A549 (cell line): ENCODE data around the gene PACS1. TPM values are rescaled to one million over a fixed set of nuclear protein-coding genes. Genes with fewer than 3 reads are reported as not detected.

ENCODE experiments used
- ATAC-seq, 2 experiments: fragments of 200-7000 bp in 1 of 2; fragments of >200 bp in 1 of 2; cut with Nextera tagmentation in 1 of 2; cut with Tn5 transposase in 1 of 2; 3 replicates each; pipeline versions ENCODE4 v1.8.0 to v1.9.1; 2018 to 2020; ENCODE audit warnings: mild to moderate bottlenecking in 1 of 2, moderate library complexity in 1 of 2
- CTCF ChIA-PET: fragments of 300-600 bp; sonication (Branson Sonifier 250); formaldehyde crosslinking; extraction: SDS; loops from one replicate; lab custom pipeline; 2021; ENCODE audit warnings: antibody characterized with exemption, inconsistent platforms; lab: Yijun Ruan, JAX
- POLR2A ChIA-PET: fragments of 350-600 bp; formaldehyde crosslinking; extraction: SDS; loops from one replicate; lab custom pipeline; 2021; ENCODE audit warnings: antibody characterized with exemption, inconsistent platforms; lab: Yijun Ruan, JAX
- DNase-seq, 2 experiments: peaks; one replicate each; pipeline versions ENCODE4 v3.0.0 to v3.0.0-alpha.2; 2011 to 2016; ENCODE audit warnings: low read depth in 1 of 2, low spot score in 1 of 2
- FAIRE-seq: peaks from 2 replicates; lab custom pipeline; 2011; peaks lifted over from hg19 to GRCh38; lab: Jason Lieb, UNC
- H3K27ac ChIP-seq, 2 experiments: fragments of >200 bp; sonication (Bioruptor Twin); formaldehyde crosslinking; 3 replicates each; pipeline ENCODE4 v1.5.1; 2016 to 2017
- H3K4me1 ChIP-seq: fragments of >200 bp; sonication (Bioruptor Twin); formaldehyde crosslinking; 3 replicates; pipeline ENCODE4 v1.6.1; 2016
- H3K4me2 ChIP-seq: fragments of >200 bp; sonication (Bioruptor Twin); formaldehyde crosslinking; 3 replicates; pipeline ENCODE4 v1.6.1; 2016
- H3K4me3 ChIP-seq: fragments of >200 bp; sonication (Bioruptor Twin); formaldehyde crosslinking; 3 replicates; pipeline ENCODE4 v1.5.1; 2016
- H3K9me3 ChIP-seq: fragments of >200 bp; sonication (Bioruptor Twin); formaldehyde crosslinking; 3 replicates; pipeline ENCODE4 v1.6.1; 2016
- CHD2 ChIP-seq: fragments of 150-350 bp; IDR thresholded peaks from 2 replicates; pipeline ENCODE4 v1.6.1; 2014; ENCODE audit warnings: low read length; ENCODE audit not compliant: partially characterized antibody
- EHF ChIP-seq: fragments of 250-450 bp; sonication (Bioruptor Pico); IDR thresholded peaks from 2 replicates; pipeline ENCODE4 v1.5.0; 2020; ENCODE audit warnings: mild to moderate bottlenecking
- ESRRA ChIP-seq: fragments of 150-350 bp; IDR thresholded peaks from 2 replicates; pipeline ENCODE4 v1.6.1; 2014; ENCODE audit warnings: mild to moderate bottlenecking, low read length, borderline replicate concordance
- FOSB ChIP-seq: fragments of 250-450 bp; sonication (Bioruptor Pico); IDR thresholded peaks from 2 replicates; pipeline ENCODE4 v1.5.0; 2020; ENCODE audit warnings: mild to moderate bottlenecking, moderate library complexity
- FOSL2 ChIP-seq, 2 experiments: fragments of 450-650 bp in 1 of 2; fragments of >200 bp in 1 of 2; sonication (Bioruptor Twin) in 1 of 2; formaldehyde crosslinking; IDR thresholded peaks; 2 replicates each; pipeline versions ENCODE4 v1.5.0 to v1.6.1; 2016 to 2020; ENCODE audit warnings: mild to moderate bottlenecking in 1 of 2, moderate library complexity in 1 of 2
- HEYL ChIP-seq: fragments of 250-450 bp; sonication (Bioruptor Pico); IDR thresholded peaks from 2 replicates; pipeline ENCODE4 v1.8.0; 2021; ENCODE audit warnings: mild to moderate bottlenecking, moderate library complexity
- JUNB ChIP-seq: fragments of >200 bp; sonication (Bioruptor Twin); formaldehyde crosslinking; IDR thresholded peaks from 2 replicates; pipeline ENCODE4 v1.6.1; 2016
- MAFK ChIP-seq: fragments of 450-650 bp; IDR thresholded peaks from 2 replicates; pipeline ENCODE4 v1.6.1; 2014; ENCODE audit not compliant: partially characterized antibody
- MAZ ChIP-seq: fragments of 150-350 bp; IDR thresholded peaks from 2 replicates; pipeline ENCODE4 v1.6.1; 2014; ENCODE audit warnings: antibody characterized with exemption, low read depth, low read length, borderline replicate concordance
- NR3C1 ChIP-seq: fragments of >200 bp; sonication (Bioruptor Twin); formaldehyde crosslinking; IDR thresholded peaks from 3 replicates; pipeline ENCODE4 v1.6.1; 2017
- POLR2A ChIP-seq: IDR thresholded peaks from 2 replicates; pipeline ENCODE4 v1.6.1; 2012; ENCODE audit warnings: mild to moderate bottlenecking, low read length
- RARB ChIP-seq: fragments of 250-450 bp; sonication (Bioruptor Pico); IDR thresholded peaks from 2 replicates; pipeline ENCODE4 v1.8.0; 2021; ENCODE audit warnings: mild to moderate bottlenecking, moderate library complexity
- RFX5 ChIP-seq: fragments of 450-650 bp; IDR thresholded peaks from 2 replicates; pipeline ENCODE4 v1.7.1; 2014; ENCODE audit warnings: antibody characterized with exemption, mild to moderate bottlenecking, moderate library complexity
- ZC3H11A ChIP-seq: fragments of 450-650 bp; IDR thresholded peaks from 2 replicates; pipeline ENCODE4 v1.6.1; 2014; ENCODE audit warnings: antibody characterized with exemption, mild to moderate bottlenecking
- ZNF302 ChIP-seq: fragments of 250-450 bp; sonication (Bioruptor Pico); IDR thresholded peaks from 2 replicates; pipeline ENCODE4 v1.9.0; 2021; ENCODE audit warnings: inconsistent platforms, mild to moderate bottlenecking, moderate library complexity
- WGBS: methylation state at CpG from one replicate; pipeline ENCODE4 v1.1.6; 2017; ENCODE audit errors: missing lambda C conversion rate; 5-methylcytosine and 5-hydroxymethylcytosine counted together
- polyA plus RNA-seq, 4 experiments: library from polyadenylated mRNA; depleted of rRNA in 3 of 4; stranded (reverse); fragments of >200 nt; fragmentation: RNase III in 1 of 4; extraction: RNeasy Plus Mini Kit Qiagen cat#74134 plus additional on column Dnase treatment in 1 of 4; gene quantifications; 2 replicates in 3 of 4; 3 replicates in 1 of 4; pipeline ENCODE4 v1.2.3, GENCODE V29; 2011 to 2017
- TF ChIP-seq, protein P1 (sequence below): fragments of 150-350 bp; IDR thresholded peaks from 2 replicates; pipeline ENCODE4 v1.6.1; 2014; ENCODE audit warnings: low read depth, mild to moderate bottlenecking, low read length
- TF ChIP-seq, protein P2 (sequence below): fragments of 200-600 bp; sonication (generic); IDR thresholded peaks from 2 replicates; pipeline ENCODE4 v1.6.1; 2016; ENCODE audit warnings: antibody characterized with exemption, mild to moderate bottlenecking, moderate library complexity
- TF ChIP-seq, protein P3 (sequence below): IDR thresholded peaks from 2 replicates; pipeline ENCODE4 v1.6.1; 2012
- TF ChIP-seq, protein P4 (sequence below): fragments of 250-450 bp; sonication (Bioruptor Pico); IDR thresholded peaks from 2 replicates; pipeline ENCODE4 v1.5.0; 2021; ENCODE audit warnings: mild to moderate bottlenecking, moderate library complexity, borderline replicate concordance

PACS1 gene
- polyA plus RNA-seq, 2 of the 4 experiments (the other 2 are of a cell fraction) = 48.2 to 59.1 TPM

DNA sequence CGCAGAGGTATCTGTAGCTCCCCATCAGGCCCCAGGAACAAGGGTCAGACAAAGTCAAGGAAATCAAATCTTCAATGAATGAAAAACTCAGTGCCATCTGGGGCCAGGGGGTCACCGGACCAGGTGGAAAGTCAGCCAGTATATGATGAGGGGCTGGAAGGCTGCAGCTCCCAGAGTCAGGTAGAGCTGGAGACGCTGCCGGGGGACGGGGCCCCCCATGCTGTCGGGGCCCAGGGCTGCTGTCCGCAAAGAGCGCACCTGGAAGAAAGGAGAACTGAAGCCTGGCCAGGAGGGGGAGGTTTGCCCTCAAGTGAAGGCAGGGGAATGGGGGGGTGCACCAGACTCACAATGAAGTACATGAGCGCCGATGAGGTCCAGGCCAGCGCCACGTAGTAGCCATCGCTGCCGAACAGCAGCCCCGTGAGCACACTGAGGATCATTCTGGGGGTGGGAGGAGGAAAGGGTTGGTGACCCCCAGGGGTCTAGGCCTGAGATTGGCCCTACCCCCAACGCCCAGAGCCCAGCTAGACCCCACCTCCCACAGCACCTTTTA, 214.5 kb downstream of the PACS1 start:
- no peak for FAIRE-seq
- DNase-seq = no peak
- Histone ChIP-seq H3K9me3 (no peaks in the 10 kb centered on the region), H3K4me2 (no peak overlapping the region), H3K4me3 (no peak overlapping the region), H3K27ac (no peak overlapping the region), H3K4me1 (peaks cover 30% of the 10 kb centered on the region)
- TF ChIP-seq RFX5 (no peak), MAFK (no peak)
- TF ChIP-seq, protein P1, sequence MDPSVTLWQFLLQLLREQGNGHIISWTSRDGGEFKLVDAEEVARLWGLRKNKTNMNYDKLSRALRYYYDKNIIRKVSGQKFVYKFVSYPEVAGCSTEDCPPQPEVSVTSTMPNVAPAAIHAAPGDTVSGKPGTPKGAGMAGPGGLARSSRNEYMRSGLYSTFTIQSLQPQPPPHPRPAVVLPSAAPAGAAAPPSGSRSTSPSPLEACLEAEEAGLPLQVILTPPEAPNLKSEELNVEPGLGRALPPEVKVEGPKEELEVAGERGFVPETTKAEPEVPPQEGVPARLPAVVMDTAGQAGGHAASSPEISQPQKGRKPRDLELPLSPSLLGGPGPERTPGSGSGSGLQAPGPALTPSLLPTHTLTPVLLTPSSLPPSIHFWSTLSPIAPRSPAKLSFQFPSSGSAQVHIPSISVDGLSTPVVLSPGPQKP = no peak
- WGBS = 92% methylated on average over 16 of the region's 16 CpGs
- ATAC-seq = no peak
- ChIA-PET POLR2A (no interaction called here), CTCF (interaction anchor here (0.9 to 8.3 kb wide), 4 partner anchors 26 to 62 kb away, joined by 3 to 63 read pairs (median 3); partner anchors contain the start of gene B4GAT1)

DNA sequence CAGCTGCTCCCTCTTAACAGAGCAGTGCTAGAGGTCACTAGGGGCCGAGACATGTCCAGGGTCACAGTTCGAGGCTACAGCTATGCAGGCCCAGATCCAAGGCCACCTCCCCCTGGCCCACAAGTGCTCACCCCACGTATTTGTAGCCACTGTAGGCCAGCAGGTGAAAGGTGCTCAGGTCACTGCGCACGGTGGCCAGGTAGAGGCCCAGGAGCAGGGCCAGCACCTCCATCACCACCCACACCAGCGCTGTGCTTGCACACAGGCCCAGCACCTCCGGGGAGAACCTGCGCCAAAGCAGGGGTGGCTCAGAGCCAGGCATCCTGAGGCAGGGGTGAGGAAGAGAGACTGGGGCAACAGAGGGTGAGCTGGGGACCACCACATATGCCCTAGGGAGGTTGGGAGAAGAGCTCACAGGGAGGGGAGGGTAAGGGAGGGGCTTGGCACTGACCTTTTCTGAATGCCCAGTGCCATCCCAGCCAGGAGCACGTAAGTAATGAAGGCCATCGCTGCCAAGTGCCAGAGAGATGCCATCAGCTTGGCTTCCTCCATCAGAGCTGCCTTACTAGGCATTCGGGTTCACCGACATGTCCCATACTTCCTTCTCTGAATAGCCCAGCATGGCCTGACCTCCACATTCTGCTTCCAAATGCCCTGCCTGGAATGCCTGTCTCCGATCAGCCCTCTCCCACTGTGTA, 215.3 kb downstream of the PACS1 start:
- Histone ChIP-seq H3K4me3 (no peak overlapping the region), H3K9me3 (no peaks in the 10 kb centered on the region)
- 92% methylated on average over 11 of the region's 13 CpGs for WGBS
- DNase-seq = no peak
- TF ChIP-seq ZNF302 (CRISPR knock-in tag) (no peak), ZC3H11A (no peak), POLR2A (no peak), FOSL2 (IDR thresholded peaks at IDR 0.05) (no peak), FOSL2 (CRISPR knock-in tag; IDR thresholded peaks at IDR 0.05) (no peak), HEYL (CRISPR knock-in tag) (no peak), CHD2 (no peak), MAFK (no peak), ESRRA (no peak), JUNB (no peak), RARB (CRISPR knock-in tag) (no peak), RFX5 (no peak), EHF (no peak), MAZ (no peak), FOSB (CRISPR knock-in tag) (no peak), NR3C1 (no peak)
- TF ChIP-seq, protein P2, sequence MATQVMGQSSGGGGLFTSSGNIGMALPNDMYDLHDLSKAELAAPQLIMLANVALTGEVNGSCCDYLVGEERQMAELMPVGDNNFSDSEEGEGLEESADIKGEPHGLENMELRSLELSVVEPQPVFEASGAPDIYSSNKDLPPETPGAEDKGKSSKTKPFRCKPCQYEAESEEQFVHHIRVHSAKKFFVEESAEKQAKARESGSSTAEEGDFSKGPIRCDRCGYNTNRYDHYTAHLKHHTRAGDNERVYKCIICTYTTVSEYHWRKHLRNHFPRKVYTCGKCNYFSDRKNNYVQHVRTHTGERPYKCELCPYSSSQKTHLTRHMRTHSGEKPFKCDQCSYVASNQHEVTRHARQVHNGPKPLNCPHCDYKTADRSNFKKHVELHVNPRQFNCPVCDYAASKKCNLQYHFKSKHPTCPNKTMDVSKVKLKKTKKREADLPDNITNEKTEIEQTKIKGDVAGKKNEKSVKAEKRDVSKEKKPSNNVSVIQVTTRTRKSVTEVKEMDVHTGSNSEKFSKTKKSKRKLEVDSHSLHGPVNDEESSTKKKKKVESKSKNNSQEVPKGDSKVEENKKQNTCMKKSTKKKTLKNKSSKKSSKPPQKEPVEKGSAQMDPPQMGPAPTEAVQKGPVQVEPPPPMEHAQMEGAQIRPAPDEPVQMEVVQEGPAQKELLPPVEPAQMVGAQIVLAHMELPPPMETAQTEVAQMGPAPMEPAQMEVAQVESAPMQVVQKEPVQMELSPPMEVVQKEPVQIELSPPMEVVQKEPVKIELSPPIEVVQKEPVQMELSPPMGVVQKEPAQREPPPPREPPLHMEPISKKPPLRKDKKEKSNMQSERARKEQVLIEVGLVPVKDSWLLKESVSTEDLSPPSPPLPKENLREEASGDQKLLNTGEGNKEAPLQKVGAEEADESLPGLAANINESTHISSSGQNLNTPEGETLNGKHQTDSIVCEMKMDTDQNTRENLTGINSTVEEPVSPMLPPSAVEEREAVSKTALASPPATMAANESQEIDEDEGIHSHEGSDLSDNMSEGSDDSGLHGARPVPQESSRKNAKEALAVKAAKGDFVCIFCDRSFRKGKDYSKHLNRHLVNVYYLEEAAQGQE = no peak
- TF ChIP-seq, protein P3, sequence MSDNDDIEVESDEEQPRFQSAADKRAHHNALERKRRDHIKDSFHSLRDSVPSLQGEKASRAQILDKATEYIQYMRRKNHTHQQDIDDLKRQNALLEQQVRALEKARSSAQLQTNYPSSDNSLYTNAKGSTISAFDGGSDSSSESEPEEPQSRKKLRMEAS = no peak
- TF ChIP-seq, protein P1 = no peak
- TF ChIP-seq, protein P4, sequence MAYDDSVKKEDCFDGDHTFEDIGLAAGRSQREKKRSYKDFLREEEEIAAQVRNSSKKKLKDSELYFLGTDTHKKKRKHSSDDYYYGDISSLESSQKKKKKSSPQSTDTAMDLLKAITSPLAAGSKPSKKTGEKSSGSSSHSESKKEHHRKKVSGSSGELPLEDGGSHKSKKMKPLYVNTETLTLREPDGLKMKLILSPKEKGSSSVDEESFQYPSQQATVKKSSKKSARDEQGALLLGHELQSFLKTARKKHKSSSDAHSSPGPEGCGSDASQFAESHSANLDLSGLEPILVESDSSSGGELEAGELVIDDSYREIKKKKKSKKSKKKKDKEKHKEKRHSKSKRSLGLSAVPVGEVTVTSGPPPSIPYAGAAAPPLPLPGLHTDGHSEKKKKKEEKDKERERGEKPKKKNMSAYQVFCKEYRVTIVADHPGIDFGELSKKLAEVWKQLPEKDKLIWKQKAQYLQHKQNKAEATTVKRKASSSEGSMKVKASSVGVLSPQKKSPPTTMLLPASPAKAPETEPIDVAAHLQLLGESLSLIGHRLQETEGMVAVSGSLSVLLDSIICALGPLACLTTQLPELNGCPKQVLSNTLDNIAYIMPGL = no peak
- TF ChIP-seq, all 56 proteins: peak for 0
- no peak for FAIRE-seq
- ChIA-PET CTCF (interaction anchor here (0.7 to 8.3 kb wide), 4 partner anchors 26 to 326 kb away, joined by 3 to 63 read pairs (median 10); partner anchors contain the start of gene B4GAT1), POLR2A (no interaction called here)
- ATAC-seq = no peak
- no peak overlapping the region for H3K4me2 ChIP-seq
- H3K27ac ChIP-seq = no peak overlapping the region
- peaks cover 37% of the 10 kb centered on the region for H3K4me1 ChIP-seq
